Prostate gland (tissue), 2 donors: ENCODE results near the gene KIAA1755. TPM values are rescaled to one million over a fixed set of nuclear protein-coding genes. Genes with fewer than 3 reads are reported as not detected.

Source experiments
- DNase-seq: peaks from one replicate; pipeline ENCODE4 v3.0.0-alpha.2; 2019; ENCODE audit warnings: low spot score
- H3K27ac ChIP-seq, 2 donors: fragments of 200-600 bp; sonication (generic); 2 replicates each; pipeline ENCODE4 v1.5.1; 2017 to 2019
- H3K27me3 ChIP-seq: fragments of 200-600 bp; sonication (generic); replicated peaks from 2 replicates; pipeline ENCODE4 v1.5.1; 2019; ENCODE audit not compliant: insufficient read depth
- H3K36me3 ChIP-seq, 2 donors: fragments of 200-600 bp; sonication (generic); 1 replicate in 1 of 2; 2 replicates in 1 of 2; pipeline versions ENCODE4 v1.5.1 to v1.8.1; 2017 to 2019
- H3K4me1 ChIP-seq: fragments of 200-600 bp; sonication (generic); replicated peaks from 2 replicates; pipeline ENCODE4 v1.5.1; 2019
- H3K4me3 ChIP-seq, 2 donors: fragments of 200-600 bp; sonication (generic); 2 replicates each; pipeline ENCODE4 v1.5.1; 2017 to 2019
- H3K9me3 ChIP-seq: fragments of 200-600 bp; sonication (generic); 2 replicates; pipeline ENCODE4 v1.5.1; 2017
- CTCF ChIP-seq, 4 experiments: fragments of 200-600 bp in 2 of 4; fragments of 450-650 bp in 2 of 4; sonication (generic) in 2 of 4; IDR thresholded peaks; 1 replicate in 3 of 4; 2 replicates in 1 of 4; pipeline ENCODE4 v1.5.1; 2016 to 2019; ENCODE audit warnings: antibody characterized with exemption in 4 of 4, mild to moderate bottlenecking in 2 of 4, moderate library complexity in 2 of 4
- POLR2A ChIP-seq: fragments of 450-650 bp; IDR thresholded peaks from one replicate; pipeline ENCODE4 v1.6.1; 2016; ENCODE audit warnings: antibody characterized with exemption, mild to moderate bottlenecking
- POLR2AphosphoS5 ChIP-seq: sonication (generic); formaldehyde crosslinking; IDR thresholded peaks from one replicate; pipeline ENCODE4 v1.6.1; 2017; ENCODE audit warnings: antibody characterized with exemption
- WGBS: methylation state at CpG from one replicate; pipeline ENCODE4 v1.1.5; 2018; 5-methylcytosine and 5-hydroxymethylcytosine counted together
- intact Hi-C: fragments of 100-400 bp; cut with DNase I; formaldehyde crosslinking; loops from one replicate; pipeline ENCODE4 v1.14.2; 2022
- total RNA-seq, 2 donors: library from RNA; depleted of rRNA; stranded (reverse); fragments of >200 nt; gene quantifications; one replicate each; pipeline ENCODE4 v1.1.0, GENCODE V29; 2016

Gene KIAA1755
- total RNA-seq, 2 donors from 2014 or later = 5.0 to 10.8 TPM

- no peaks in the 10 kb centered on the region for H3K36me3 ChIP-seq
- H3K27me3 ChIP-seq = no peaks in the 10 kb centered on the region
- H3K4me1 ChIP-seq = no peaks in the 10 kb centered on the region
- H3K4me3 ChIP-seq = no peak overlapping the region
- H3K27ac ChIP-seq = peak overlapping the region in 1 of 2 donors; percentile 33
- WGBS = 34% methylated on average over 11 of the region's 11 CpGs
- DNase-seq = no peak
- H3K9me3 ChIP-seq = no peaks in the 10 kb centered on the region
- intact Hi-C loops = loop anchor here (10.0 kb wide), 1 partner anchor 154 kb away; no protein-coding TSS in a partner anchor
- TF ChIP-seq POLR2AphosphoS5 (no peak), POLR2A (no peak), CTCF (IDR thresholded peaks at IDR 0.05) (no peak)
Measured at GRCh38 chr20:38170826-38171674, 89.5 kb downstream of the KIAA1755 start.

GRCh38 chr20:38170219-38170825, 90.2 kb downstream of the KIAA1755 start:
- Histone ChIP-seq H3K9me3 (no peaks in the 10 kb centered on the region), H3K4me3 (no peak overlapping the region), H3K27me3 (no peaks in the 10 kb centered on the region), H3K27ac (no peak overlapping the region), H3K4me1 (no peaks in the 10 kb centered on the region), H3K36me3 (no peaks in the 10 kb centered on the region)
- intact Hi-C loops = loop anchor here (10.0 kb wide), 1 partner anchor 154 kb away; no protein-coding TSS in a partner anchor
- whole genome bisulfite sequencing = 69% methylated on average over 8 of the region's 8 CpGs
- TF ChIP-seq CTCF (IDR thresholded peaks at IDR 0.05) (no peak), POLR2A (no peak), POLR2AphosphoS5 (no peak)
- DNase-seq = no peak

GRCh38 chr20:38169636-38170193, 90.8 kb downstream of the KIAA1755 start:
- Histone ChIP-seq H3K4me1 (no peaks in the 10 kb centered on the region), H3K4me3 (no peak overlapping the region), H3K9me3 (no peaks in the 10 kb centered on the region), H3K27me3 (no peaks in the 10 kb centered on the region), H3K27ac (no peak overlapping the region), H3K36me3 (no peaks in the 10 kb centered on the region)
- WGBS = 94% methylated on average over 6 of the region's 6 CpGs
- DNase-seq = no peak
- intact Hi-C loops = loop anchor here (5.0 to 10.0 kb wide), 2 partner anchors 53 to 155 kb away; no protein-coding TSS in a partner anchor
- TF ChIP-seq CTCF (IDR thresholded peaks at IDR 0.05) (no peak), POLR2AphosphoS5 (no peak), POLR2A (no peak)

- intact Hi-C loops = loop anchor here (5.0 kb wide), 1 partner anchor 53 kb away; no protein-coding TSS in a partner anchor
- no peaks in the 10 kb centered on the region for H3K4me1 ChIP-seq
- WGBS = 78% methylated on average over 7 of the region's 8 CpGs
- H3K27ac ChIP-seq = no peak overlapping the region
- no peaks in the 10 kb centered on the region for H3K9me3 ChIP-seq
- H3K36me3 ChIP-seq = no peaks in the 10 kb centered on the region
- DNase-seq = no peak
- no peak overlapping the region for H3K4me3 ChIP-seq
- H3K27me3 ChIP-seq = no peaks in the 10 kb centered on the region
- TF ChIP-seq CTCF (IDR thresholded peaks at IDR 0.05) (no peak), POLR2A (no peak), POLR2AphosphoS5 (no peak)
Measured at GRCh38 chr20:38168791-38169589, 91.5 kb downstream of the KIAA1755 start.
